Fibroblast of skin of abdomen (primary cell): ENCODE data around the gene HEPACAM2.

Source experiments
- DNase-seq: peaks from one replicate; pipeline ENCODE4 v3.0.0-alpha.2; 2013

HEPACAM2 gene

DNA sequence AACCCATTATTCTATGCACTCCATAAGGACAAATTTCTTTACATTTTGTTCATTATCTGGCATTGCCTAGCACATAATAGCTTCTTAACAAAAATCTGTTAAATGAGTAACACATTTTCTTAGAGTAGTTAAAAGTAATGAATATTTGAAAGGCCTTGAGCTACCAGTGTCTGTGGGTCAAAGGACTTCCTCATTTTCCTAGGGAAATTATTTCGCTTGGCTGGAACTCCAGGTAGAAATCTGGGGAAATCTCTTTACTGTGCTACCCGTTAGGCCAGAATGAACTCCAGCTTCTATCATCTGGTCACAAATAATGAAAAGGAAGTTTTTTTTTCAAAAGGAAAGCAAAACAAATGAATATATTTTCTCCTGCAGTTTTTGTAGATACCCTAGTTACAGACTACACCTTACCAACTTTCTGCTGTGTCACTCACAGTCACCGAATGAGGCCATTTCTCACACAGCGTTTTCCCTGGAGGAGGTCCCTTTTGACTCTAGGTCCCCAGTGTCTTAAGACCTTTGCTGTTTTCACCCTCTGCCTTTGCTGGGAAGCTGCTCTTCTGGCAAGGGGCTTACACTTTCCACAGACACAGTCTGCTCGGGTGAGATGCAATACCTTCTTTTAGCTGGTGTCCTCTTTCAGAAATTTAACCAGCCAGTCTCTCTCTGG, 79.7 kb downstream of the HEPACAM2 start:
- no peak for DNase-seq

DNA sequence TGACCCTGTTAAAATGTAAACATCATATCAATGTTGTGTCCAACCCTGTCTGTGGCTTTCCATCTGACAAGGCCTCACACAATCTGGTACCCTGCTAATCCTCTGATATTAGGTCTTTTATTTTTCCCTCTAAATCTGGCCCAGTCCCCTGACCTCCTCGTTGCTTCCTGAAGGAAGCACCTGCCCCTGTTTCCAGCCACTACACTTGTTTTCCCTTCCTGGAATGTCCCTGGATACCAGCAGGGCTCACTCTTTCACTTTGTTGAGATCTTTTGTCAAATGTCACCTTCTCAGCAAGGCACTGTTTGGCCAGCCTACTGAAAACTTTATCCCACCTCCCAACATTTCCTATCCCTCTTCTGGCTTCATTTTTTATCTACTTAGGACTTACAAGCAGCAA, 80.2 kb downstream of the HEPACAM2 start:
- no peak for DNase-seq

DNA sequence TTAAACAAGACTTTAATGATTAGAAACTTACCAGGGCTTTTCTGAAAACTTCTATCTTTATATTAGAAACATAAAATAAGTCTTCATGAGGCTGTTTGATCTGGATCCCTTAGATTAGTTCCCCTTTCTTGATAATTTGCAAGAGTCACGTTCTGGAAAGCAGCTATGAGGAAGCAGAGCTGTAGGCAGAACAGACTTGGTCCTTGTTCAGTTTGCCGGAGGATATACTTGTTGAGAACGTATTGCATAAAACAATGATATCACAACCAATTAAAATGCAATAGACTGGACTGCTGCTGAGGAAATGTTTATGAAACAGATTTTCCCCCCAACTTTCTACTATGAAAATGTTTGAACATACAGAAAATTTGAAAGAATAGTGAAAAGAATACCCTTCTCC, 80.9 kb downstream of the HEPACAM2 start:
- DNase-seq, result no peak

DNA sequence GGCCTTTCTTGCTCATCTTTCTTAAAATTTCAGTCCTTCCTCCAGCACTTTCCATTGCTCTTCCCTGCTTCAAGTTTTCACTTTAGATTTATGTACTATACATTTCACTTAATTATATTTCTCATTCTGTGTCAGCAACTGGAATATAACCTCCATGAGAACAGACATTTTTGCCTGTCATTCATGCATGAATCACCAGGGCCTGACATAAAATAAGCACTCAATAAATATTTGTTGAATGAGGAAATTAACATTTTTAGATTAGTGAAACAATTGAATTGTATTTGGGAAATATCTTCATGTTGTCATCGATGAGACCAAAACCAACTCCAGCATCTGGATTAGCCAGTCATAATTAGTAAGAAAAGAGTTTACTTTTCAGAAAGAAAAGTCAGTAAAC, 84.1 kb downstream of the HEPACAM2 start:
- peak; percentile 16 for DNase-seq

DNA sequence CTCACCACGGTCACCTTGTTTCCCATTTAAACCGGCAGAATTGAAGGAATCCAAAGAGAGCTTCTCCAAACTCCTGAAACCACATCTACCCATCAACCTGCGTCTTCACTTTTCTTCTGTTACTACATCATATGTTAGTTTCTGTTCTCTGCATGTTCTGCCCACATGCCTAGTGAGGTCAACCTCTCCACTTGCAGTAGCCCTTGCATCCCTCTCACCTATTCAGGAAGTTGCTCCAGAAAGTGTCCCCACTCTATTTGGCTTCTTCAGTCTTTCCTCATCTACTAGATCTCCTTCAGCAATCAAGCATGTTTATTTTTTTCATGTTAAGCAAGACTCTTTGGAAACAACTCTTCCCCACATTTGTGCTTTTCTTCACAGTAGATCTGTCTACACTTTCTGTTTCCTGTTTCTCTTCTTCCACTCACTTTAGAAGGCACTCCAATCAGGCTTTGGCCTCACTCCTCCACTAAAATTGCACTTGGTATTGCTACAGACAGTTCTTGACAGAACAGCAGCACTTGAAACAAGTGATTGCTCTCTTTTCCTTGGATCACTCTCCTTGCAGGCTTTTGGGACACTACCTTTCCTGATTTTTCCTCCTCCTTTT, 85.6 kb downstream of the HEPACAM2 start:
- DNase-seq, result no peak

DNA sequence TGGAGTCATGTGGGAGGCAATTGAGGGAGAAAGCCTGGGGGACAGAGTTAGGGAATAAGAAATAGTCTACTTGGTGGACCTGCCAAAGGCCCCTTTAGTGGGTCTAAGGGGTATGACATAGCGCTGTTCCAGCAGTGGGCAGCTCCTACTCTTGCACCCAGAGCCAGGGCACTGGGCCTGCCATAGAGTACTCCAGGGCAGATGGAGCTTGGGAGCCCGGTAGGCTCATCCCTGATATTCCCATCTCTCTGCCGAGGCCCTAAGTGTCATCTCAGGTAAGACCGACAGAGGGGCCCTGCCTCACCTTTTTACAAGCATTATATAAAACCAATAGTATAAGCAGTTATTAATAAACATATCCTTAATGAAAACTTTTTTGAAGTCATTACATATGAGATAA, 87.7 kb downstream of the HEPACAM2 start:
- DNase-seq, result no peak
